OCI-LY3 (cell line): ENCODE results near the gene KLHDC3.

Experiments used
- EZH2phosphoT487 ChIP-seq: fragments of 200-600 bp; shearing (Covaris generic); IDR thresholded peaks from 2 replicates; pipeline ENCODE4 v1.6.1; 2018; ENCODE audit warnings: antibody characterized with exemption, mixed run types, low read depth
- TF ChIP-seq, protein P1 (sequence below): fragments of 200-600, 300-600 bp; sonication (generic); IDR thresholded peaks from 2 replicates; pipeline ENCODE4 v1.5.1; 2014; ENCODE audit warnings: antibody characterized with exemption, low read length, low read depth

- TF ChIP-seq, protein P1, sequence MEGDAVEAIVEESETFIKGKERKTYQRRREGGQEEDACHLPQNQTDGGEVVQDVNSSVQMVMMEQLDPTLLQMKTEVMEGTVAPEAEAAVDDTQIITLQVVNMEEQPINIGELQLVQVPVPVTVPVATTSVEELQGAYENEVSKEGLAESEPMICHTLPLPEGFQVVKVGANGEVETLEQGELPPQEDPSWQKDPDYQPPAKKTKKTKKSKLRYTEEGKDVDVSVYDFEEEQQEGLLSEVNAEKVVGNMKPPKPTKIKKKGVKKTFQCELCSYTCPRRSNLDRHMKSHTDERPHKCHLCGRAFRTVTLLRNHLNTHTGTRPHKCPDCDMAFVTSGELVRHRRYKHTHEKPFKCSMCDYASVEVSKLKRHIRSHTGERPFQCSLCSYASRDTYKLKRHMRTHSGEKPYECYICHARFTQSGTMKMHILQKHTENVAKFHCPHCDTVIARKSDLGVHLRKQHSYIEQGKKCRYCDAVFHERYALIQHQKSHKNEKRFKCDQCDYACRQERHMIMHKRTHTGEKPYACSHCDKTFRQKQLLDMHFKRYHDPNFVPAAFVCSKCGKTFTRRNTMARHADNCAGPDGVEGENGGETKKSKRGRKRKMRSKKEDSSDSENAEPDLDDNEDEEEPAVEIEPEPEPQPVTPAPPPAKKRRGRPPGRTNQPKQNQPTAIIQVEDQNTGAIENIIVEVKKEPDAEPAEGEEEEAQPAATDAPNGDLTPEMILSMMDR: no peak
- no peak for TF ChIP-seq EZH2phosphoT487
These were observed 29.3 kb downstream of the KLHDC3 start for GRCh38 chr6:43043310-43043709.
